GM23338 (cell line): Measurements from ENCODE around the gene FNDC3B. TPM values are rescaled to one million over a fixed set of nuclear protein-coding genes. Genes with fewer than 3 reads are reported as not detected.

Experiments
- ATAC-seq: fragments of 200-7000 bp; cut with Tn5 transposase; 3 replicates; pipeline ENCODE4 v1.9.1; 2020
- DNase-seq: peaks from one replicate; pipeline ENCODE4 v3.0.0-alpha.2; 2015; ENCODE audit warnings: low spot score
- H2AFZ ChIP-seq: fragments of 200-600 bp; sonication (generic); 2 replicates; pipeline ENCODE4 v1.8.0; 2016; ENCODE audit warnings: antibody characterized with exemption, mild to moderate bottlenecking, moderate library complexity
- H3F3A ChIP-seq: fragments of 200-600 bp; sonication (generic); replicated peaks from 2 replicates; pipeline ENCODE4 v1.8.0; 2017; ENCODE audit warnings: antibody characterized with exemption, mixed run types, low read depth
- H3K27ac ChIP-seq: fragments of 200-600 bp; sonication (generic); 2 replicates; pipeline ENCODE4 v1.6.1; 2016; ENCODE audit warnings: low read depth
- H3K27me3 ChIP-seq: fragments of 200-600 bp; sonication (generic); 2 replicates; pipeline ENCODE4 v1.8.0; 2016; ENCODE audit warnings: mild to moderate bottlenecking, mixed run types, moderate library complexity; ENCODE audit not compliant: insufficient read depth
- H3K36me3 ChIP-seq: fragments of 200-600 bp; sonication (generic); 2 replicates; pipeline ENCODE4 v1.8.0; 2016; ENCODE audit warnings: mild to moderate bottlenecking; ENCODE audit not compliant: insufficient read depth
- H3K4me1 ChIP-seq: fragments of 200-600 bp; sonication (generic); 2 replicates; pipeline ENCODE4 v1.8.0; 2016; ENCODE audit warnings: mild to moderate bottlenecking, moderate library complexity; ENCODE audit not compliant: insufficient read depth
- H3K4me2 ChIP-seq: fragments of 200-600 bp; sonication (generic); 2 replicates; pipeline ENCODE4 v1.7.1; 2017; ENCODE audit warnings: mixed run types
- H3K4me3 ChIP-seq: fragments of 200-600 bp; sonication (generic); 2 replicates; pipeline ENCODE4 v1.6.1; 2016; ENCODE audit warnings: mixed run types
- H3K79me2 ChIP-seq: fragments of 200-600 bp; sonication (generic); replicated peaks from 2 replicates; pipeline ENCODE4 v1.8.0; 2017; ENCODE audit warnings: mild to moderate bottlenecking; ENCODE audit not compliant: insufficient read depth
- H3K9me2 ChIP-seq: fragments of 200-600 bp; sonication (generic); 2 replicates; pipeline ENCODE4 v1.8.0; 2017; ENCODE audit not compliant: insufficient read depth
- H4K20me1 ChIP-seq: fragments of 200-600 bp; sonication (generic); replicated peaks from 2 replicates; pipeline ENCODE4 v1.8.0; 2017; ENCODE audit warnings: mild to moderate bottlenecking; ENCODE audit not compliant: insufficient read depth
- H3K27ac Mint-ChIP-seq: 2 replicates; pipeline ENCODE4 v1.8.0; 2020; ENCODE audit warnings: inconsistent platforms, mild to moderate bottlenecking, moderate library complexity, mixed read lengths
- H3K27me3 Mint-ChIP-seq: 3 replicates; pipeline ENCODE4 v1.8.0; 2022; ENCODE audit warnings: low read depth, mild to moderate bottlenecking, moderate library complexity, mixed read lengths, inconsistent platforms; ENCODE audit not compliant: insufficient read depth, poor library complexity
- H3K36me3 Mint-ChIP-seq: 3 replicates; pipeline ENCODE4 v1.8.0; 2021; ENCODE audit warnings: low read depth, mild to moderate bottlenecking, inconsistent platforms, moderate library complexity, mixed read lengths
- H3K4me1 Mint-ChIP-seq: 3 replicates; pipeline ENCODE4 v1.8.0; 2020; ENCODE audit warnings: mild to moderate bottlenecking, inconsistent platforms, mixed read lengths
- H3K4me3 Mint-ChIP-seq: 3 replicates; pipeline ENCODE4 v1.8.0; 2021; ENCODE audit warnings: moderate library complexity, mild to moderate bottlenecking, inconsistent platforms, mixed read lengths
- H3K9me3 Mint-ChIP-seq: 3 replicates; pipeline ENCODE4 v1.8.0; 2020; ENCODE audit warnings: moderate library complexity, mild to moderate bottlenecking, inconsistent platforms, mixed read lengths
- CREB1 ChIP-seq: fragments of 250-450 bp; sonication (Bioruptor Pico); IDR thresholded peaks from 2 replicates; pipeline ENCODE4 v1.5.0; 2020; ENCODE audit warnings: low read depth, mild to moderate bottlenecking, moderate library complexity
- EZH2 ChIP-seq: fragments of 200-600 bp; sonication (generic); IDR thresholded peaks from one replicate; pipeline ENCODE4 v1.8.0; 2017; ENCODE audit warnings: antibody characterized with exemption, mild to moderate bottlenecking, low read depth; ENCODE audit not compliant: unreplicated experiment
- EZH2phosphoT487 ChIP-seq: fragments of 200-600 bp; sonication (generic); IDR thresholded peaks from one replicate; pipeline ENCODE4 v1.8.1; 2018; ENCODE audit warnings: antibody characterized with exemption; ENCODE audit not compliant: unreplicated experiment
- JUNB ChIP-seq: IDR thresholded peaks from one replicate; pipeline ENCODE4 v1.6.1; 2016; ENCODE audit warnings: antibody characterized with exemption; ENCODE audit not compliant: unreplicated experiment
- NANOG ChIP-seq: IDR thresholded peaks from 2 replicates; pipeline ENCODE4 v1.6.1; 2016; ENCODE audit warnings: antibody characterized with exemption, borderline replicate concordance
- POLR2AphosphoS5 ChIP-seq: IDR thresholded peaks from 2 replicates; pipeline ENCODE4 v1.6.1; 2016; ENCODE audit warnings: antibody characterized with exemption, low read depth
- STAT1 ChIP-seq: IDR thresholded peaks from one replicate; pipeline ENCODE4 v1.6.1; 2016; ENCODE audit warnings: antibody characterized with exemption; ENCODE audit not compliant: unreplicated experiment
- ZNF114 ChIP-seq: fragments of 250-450 bp; sonication (Bioruptor Pico); IDR thresholded peaks from 2 replicates; pipeline ENCODE4 v1.5.0; 2020; ENCODE audit warnings: mild to moderate bottlenecking, moderate library complexity
- ZNF331 ChIP-seq: fragments of 250-450 bp; sonication (Bioruptor Pico); IDR thresholded peaks from 2 replicates; pipeline ENCODE4 v1.5.0; 2020; ENCODE audit warnings: low read depth, mild to moderate bottlenecking, moderate library complexity
- polyA plus RNA-seq: library from polyadenylated mRNA; unstranded; fragments of >200 nt; fragmentation: Nextera tagmentation; extraction: Ambion mirVana; gene quantifications from 2 replicates; pipeline ENCODE4 v1.2.1, GENCODE V29; 2016
- total RNA-seq: library from RNA; depleted of rRNA; stranded (reverse); fragments of >200 nt; shearing (Covaris generic); gene quantifications from 2 replicates; pipeline ENCODE4 v1.2.3, GENCODE V29; 2014
- TF ChIP-seq, protein P1 (sequence below): IDR thresholded peaks from one replicate; pipeline ENCODE4 v1.6.1; 2018; ENCODE audit warnings: antibody characterized with exemption; ENCODE audit not compliant: unreplicated experiment
- TF ChIP-seq, protein P2 (sequence below): fragments of 250-450 bp; sonication (Bioruptor Pico); IDR thresholded peaks from 2 replicates; pipeline ENCODE4 v1.5.0; 2020; ENCODE audit warnings: mild to moderate bottlenecking, moderate library complexity
- TF ChIP-seq, protein P3 (sequence below), 2 experiments: fragments of 200-600 bp in 1 of 2; sonication (generic) in 1 of 2; conservative IDR thresholded peaks; 2 replicates each; pipeline versions ENCODE4 v1.5.1 to v1.6.1; 2016 to 2017; ENCODE audit warnings: antibody characterized with exemption in 2 of 2, low read depth in 2 of 2, mild to moderate bottlenecking in 2 of 2, moderate library complexity in 1 of 2
- TF ChIP-seq, protein P4 (sequence below): IDR thresholded peaks from 2 replicates; pipeline ENCODE4 v1.6.1; 2016; ENCODE audit warnings: antibody characterized with exemption

FNDC3B gene
- total and polyA plus RNA-seq, 2 experiments from 2014 or later = 19.1 to 55.4 TPM

DNA sequence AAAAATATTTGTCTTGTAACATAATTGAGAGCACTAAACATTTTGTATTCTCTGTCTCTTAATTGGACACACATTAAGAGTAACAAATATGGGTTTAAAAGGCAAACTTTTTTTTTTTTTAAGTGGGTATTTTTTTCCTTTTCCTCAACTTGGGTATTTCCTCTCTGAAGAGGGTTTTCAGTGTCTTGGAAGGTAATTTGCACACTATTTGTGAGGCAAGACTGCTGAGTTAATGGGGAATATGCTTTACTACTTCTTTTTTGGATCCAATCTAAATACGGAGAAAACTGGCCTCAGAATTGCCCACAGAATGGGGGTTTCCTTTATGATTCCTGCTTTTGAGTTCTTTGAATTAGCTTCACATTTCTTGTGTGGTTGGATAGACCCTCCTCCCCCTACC lies 105.2 kb downstream of the FNDC3B start:
- Mint-ChIP-seq H3K36me3 (peaks cover 10% of the 10 kb centered on the region), H3K27ac (peak overlapping the region; percentile 8; the same call in 1 of the 2 replicates), H3K27me3 (peaks cover 5% of the 10 kb centered on the region), H3K4me3 (no peak overlapping the region), H3K4me1 (peaks cover 80% of the 10 kb centered on the region), H3K9me3 (no peaks in the 10 kb centered on the region)
- DNase-seq (no peak), ATAC-seq (no peak)
- no peaks in the 10 kb centered on the region for H3K36me3 ChIP-seq
- no peaks in the 10 kb centered on the region for H3K27me3 ChIP-seq
- TF ChIP-seq, protein P1, sequence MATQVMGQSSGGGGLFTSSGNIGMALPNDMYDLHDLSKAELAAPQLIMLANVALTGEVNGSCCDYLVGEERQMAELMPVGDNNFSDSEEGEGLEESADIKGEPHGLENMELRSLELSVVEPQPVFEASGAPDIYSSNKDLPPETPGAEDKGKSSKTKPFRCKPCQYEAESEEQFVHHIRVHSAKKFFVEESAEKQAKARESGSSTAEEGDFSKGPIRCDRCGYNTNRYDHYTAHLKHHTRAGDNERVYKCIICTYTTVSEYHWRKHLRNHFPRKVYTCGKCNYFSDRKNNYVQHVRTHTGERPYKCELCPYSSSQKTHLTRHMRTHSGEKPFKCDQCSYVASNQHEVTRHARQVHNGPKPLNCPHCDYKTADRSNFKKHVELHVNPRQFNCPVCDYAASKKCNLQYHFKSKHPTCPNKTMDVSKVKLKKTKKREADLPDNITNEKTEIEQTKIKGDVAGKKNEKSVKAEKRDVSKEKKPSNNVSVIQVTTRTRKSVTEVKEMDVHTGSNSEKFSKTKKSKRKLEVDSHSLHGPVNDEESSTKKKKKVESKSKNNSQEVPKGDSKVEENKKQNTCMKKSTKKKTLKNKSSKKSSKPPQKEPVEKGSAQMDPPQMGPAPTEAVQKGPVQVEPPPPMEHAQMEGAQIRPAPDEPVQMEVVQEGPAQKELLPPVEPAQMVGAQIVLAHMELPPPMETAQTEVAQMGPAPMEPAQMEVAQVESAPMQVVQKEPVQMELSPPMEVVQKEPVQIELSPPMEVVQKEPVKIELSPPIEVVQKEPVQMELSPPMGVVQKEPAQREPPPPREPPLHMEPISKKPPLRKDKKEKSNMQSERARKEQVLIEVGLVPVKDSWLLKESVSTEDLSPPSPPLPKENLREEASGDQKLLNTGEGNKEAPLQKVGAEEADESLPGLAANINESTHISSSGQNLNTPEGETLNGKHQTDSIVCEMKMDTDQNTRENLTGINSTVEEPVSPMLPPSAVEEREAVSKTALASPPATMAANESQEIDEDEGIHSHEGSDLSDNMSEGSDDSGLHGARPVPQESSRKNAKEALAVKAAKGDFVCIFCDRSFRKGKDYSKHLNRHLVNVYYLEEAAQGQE = no peak
- no peak for TF ChIP-seq ZNF114 (CRISPR knock-in tag)
- TF ChIP-seq, protein P2, sequence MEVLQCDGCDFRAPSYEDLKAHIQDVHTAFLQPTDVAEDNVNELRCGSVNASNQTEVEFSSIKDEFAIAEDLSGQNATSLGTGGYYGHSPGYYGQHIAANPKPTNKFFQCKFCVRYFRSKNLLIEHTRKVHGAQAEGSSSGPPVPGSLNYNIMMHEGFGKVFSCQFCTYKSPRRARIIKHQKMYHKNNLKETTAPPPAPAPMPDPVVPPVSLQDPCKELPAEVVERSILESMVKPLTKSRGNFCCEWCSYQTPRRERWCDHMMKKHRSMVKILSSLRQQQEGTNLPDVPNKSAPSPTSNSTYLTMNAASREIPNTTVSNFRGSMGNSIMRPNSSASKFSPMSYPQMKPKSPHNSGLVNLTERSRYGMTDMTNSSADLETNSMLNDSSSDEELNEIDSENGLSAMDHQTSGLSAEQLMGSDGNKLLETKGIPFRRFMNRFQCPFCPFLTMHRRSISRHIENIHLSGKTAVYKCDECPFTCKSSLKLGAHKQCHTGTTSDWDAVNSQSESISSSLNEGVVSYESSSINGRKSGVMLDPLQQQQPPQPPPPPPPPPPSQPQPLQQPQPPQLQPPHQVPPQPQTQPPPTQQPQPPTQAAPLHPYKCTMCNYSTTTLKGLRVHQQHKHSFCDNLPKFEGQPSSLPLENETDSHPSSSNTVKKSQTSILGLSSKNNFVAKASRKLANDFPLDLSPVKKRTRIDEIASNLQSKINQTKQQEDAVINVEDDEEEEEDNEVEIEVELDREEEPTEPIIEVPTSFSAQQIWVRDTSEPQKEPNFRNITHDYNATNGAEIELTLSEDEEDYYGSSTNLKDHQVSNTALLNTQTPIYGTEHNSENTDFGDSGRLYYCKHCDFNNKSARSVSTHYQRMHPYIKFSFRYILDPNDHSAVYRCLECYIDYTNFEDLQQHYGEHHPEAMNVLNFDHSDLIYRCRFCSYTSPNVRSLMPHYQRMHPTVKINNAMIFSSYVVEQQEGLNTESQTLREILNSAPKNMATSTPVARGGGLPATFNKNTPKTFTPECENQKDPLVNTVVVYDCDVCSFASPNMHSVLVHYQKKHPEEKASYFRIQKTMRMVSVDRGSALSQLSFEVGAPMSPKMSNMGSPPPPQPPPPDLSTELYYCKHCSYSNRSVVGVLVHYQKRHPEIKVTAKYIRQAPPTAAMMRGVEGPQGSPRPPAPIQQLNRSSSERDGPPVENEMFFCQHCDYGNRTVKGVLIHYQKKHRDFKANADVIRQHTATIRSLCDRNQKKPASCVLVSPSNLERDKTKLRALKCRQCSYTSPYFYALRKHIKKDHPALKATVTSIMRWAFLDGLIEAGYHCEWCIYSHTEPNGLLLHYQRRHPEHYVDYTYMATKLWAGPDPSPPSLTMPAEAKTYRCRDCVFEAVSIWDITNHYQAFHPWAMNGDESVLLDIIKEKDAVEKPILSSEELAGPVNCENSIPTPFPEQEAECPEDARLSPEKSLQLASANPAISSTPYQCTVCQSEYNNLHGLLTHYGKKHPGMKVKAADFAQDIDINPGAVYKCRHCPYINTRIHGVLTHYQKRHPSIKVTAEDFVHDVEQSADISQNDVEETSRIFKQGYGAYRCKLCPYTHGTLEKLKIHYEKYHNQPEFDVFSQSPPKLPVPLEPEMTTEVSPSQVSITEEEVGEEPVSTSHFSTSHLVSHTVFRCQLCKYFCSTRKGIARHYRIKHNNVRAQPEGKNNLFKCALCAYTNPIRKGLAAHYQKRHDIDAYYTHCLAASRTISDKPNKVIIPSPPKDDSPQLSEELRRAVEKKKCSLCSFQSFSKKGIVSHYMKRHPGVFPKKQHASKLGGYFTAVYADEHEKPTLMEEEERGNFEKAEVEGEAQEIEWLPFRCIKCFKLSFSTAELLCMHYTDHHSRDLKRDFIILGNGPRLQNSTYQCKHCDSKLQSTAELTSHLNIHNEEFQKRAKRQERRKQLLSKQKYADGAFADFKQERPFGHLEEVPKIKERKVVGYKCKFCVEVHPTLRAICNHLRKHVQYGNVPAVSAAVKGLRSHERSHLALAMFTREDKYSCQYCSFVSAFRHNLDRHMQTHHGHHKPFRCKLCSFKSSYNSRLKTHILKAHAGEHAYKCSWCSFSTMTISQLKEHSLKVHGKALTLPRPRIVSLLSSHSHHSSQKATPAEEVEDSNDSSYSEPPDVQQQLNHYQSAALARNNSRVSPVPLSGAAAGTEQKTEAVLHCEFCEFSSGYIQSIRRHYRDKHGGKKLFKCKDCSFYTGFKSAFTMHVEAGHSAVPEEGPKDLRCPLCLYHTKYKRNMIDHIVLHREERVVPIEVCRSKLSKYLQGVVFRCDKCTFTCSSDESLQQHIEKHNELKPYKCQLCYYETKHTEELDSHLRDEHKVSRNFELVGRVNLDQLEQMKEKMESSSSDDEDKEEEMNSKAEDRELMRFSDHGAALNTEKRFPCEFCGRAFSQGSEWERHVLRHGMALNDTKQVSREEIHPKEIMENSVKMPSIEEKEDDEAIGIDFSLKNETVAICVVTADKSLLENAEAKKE = no peak
- TF ChIP-seq ZNF331 = no peak
- no peak for TF ChIP-seq EZH2
- TF ChIP-seq, protein P3, sequence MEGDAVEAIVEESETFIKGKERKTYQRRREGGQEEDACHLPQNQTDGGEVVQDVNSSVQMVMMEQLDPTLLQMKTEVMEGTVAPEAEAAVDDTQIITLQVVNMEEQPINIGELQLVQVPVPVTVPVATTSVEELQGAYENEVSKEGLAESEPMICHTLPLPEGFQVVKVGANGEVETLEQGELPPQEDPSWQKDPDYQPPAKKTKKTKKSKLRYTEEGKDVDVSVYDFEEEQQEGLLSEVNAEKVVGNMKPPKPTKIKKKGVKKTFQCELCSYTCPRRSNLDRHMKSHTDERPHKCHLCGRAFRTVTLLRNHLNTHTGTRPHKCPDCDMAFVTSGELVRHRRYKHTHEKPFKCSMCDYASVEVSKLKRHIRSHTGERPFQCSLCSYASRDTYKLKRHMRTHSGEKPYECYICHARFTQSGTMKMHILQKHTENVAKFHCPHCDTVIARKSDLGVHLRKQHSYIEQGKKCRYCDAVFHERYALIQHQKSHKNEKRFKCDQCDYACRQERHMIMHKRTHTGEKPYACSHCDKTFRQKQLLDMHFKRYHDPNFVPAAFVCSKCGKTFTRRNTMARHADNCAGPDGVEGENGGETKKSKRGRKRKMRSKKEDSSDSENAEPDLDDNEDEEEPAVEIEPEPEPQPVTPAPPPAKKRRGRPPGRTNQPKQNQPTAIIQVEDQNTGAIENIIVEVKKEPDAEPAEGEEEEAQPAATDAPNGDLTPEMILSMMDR (conservative IDR thresholded peaks at IDR 0.05; ENCODE audit: low read depth in 2 of 2) = no peak
- no peak for TF ChIP-seq EZH2phosphoT487
- TF ChIP-seq JUNB = no peak
- TF ChIP-seq, protein P4, sequence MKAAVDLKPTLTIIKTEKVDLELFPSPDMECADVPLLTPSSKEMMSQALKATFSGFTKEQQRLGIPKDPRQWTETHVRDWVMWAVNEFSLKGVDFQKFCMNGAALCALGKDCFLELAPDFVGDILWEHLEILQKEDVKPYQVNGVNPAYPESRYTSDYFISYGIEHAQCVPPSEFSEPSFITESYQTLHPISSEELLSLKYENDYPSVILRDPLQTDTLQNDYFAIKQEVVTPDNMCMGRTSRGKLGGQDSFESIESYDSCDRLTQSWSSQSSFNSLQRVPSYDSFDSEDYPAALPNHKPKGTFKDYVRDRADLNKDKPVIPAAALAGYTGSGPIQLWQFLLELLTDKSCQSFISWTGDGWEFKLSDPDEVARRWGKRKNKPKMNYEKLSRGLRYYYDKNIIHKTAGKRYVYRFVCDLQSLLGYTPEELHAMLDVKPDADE = no peak
- no peak for TF ChIP-seq POLR2AphosphoS5
- no peak for TF ChIP-seq CREB1
- no peak for TF ChIP-seq STAT1
- no peak for TF ChIP-seq NANOG
- no peaks in the 10 kb centered on the region for H3K9me2 ChIP-seq
- H3K4me2 ChIP-seq = 0 out of 2 replicates have a peak overlapping the region, but pooled peaks have one; percentile 49
- H3K79me2 ChIP-seq = peaks cover 93% of the 10 kb centered on the region
- no peak overlapping the region for H2AFZ ChIP-seq
- 0 out of 2 replicates have a peak, but pooled peaks cover 3% of the 10 kb centered on the region for H3F3A ChIP-seq
- no peak overlapping the region for H3K4me3 ChIP-seq
- H3K27ac ChIP-seq = no peak overlapping the region
- peaks cover 79% of the 10 kb centered on the region for H3K4me1 ChIP-seq
- no peaks in the 10 kb centered on the region for H4K20me1 ChIP-seq
